ENCODE results near the gene MAN1B1. TPM values are rescaled to one million over a fixed set of nuclear protein-coding genes. Genes with fewer than 3 reads are reported as not detected.
"Not testable (repeated sequence)": the region's sequence is repeated elsewhere in the genome, so short reads cannot be mapped to it uniquely, and the experiment has no call there.

MAN1B1 gene
- total and polyA plus RNA-seq, 2 of the 8 experiments (the other 6 are each of a cell fraction or from before 2014, with no cell fraction given): 33.7 to 36.3 TPM

GRCh38 chr9:137135154-137135553 lies 48.4 kb downstream of the MAN1B1 start:
- not testable (repeated sequence) for H4K20me1 ChIP-seq (replicated peaks in 1 of 2; ENCODE audit: control insufficient read depth in 1 of 2, insufficient read depth in 2 of 2, low read length in 2 of 2); FAIRE-seq; H3K23me2 ChIP-seq (ENCODE audit: low read depth, low read length); H2BK120ac ChIP-seq (replicated peaks; ENCODE audit: low read depth, low read length); H3K9me3 ChIP-seq (ENCODE audit: insufficient read depth in 2 of 2, low read depth in 1 of 2, low read length in 1 of 2); H2BK5ac ChIP-seq (ENCODE audit: low read depth, low read length); H3K36me3 ChIP-seq (ENCODE audit: control insufficient read depth in 2 of 4, insufficient read depth in 4 of 4, low read length in 3 of 4); H3K79me1 ChIP-seq (ENCODE audit: low read depth, low read length); H2AFZ ChIP-seq (ENCODE audit: low read length); H3K14ac ChIP-seq (ENCODE audit: insufficient read length); H2BK12ac ChIP-seq (ENCODE audit: low read depth, low read length); H3K4me3 ChIP-seq (ENCODE audit: extremely low read depth in 1 of 4, insufficient read depth in 2 of 4, low read depth in 3 of 4, low read length in 4 of 4); H3K27ac ChIP-seq (ENCODE audit: low read depth, low read length); H3K79me2 ChIP-seq (ENCODE audit: control insufficient read depth in 1 of 2, insufficient read depth in 2 of 2, low read length in 2 of 2); H3K18ac ChIP-seq (ENCODE audit: extremely low read depth, low read length); H3K56ac ChIP-seq (replicated peaks; ENCODE audit: insufficient read length, low read depth, low read length); H2BK15ac ChIP-seq (ENCODE audit: low read length); H4K5ac ChIP-seq (ENCODE audit: insufficient read length, low read depth, low read length); H2BK20ac ChIP-seq (ENCODE audit: low read length); DNase-seq (ENCODE audit: low read depth in 1 of 2, low spot score in 2 of 2); H3K4me2 ChIP-seq (ENCODE audit: insufficient read depth in 1 of 2, low read depth in 2 of 2, low read length in 2 of 2); H3K23ac ChIP-seq (ENCODE audit: insufficient read length); H4K91ac ChIP-seq (replicated peaks; ENCODE audit: insufficient read length, low read length); H4K8ac ChIP-seq (ENCODE audit: extremely low read depth, insufficient read depth, low read length); H2AK5ac ChIP-seq (ENCODE audit: low read depth, low read length); H3K4ac ChIP-seq (replicated peaks; ENCODE audit: insufficient read length, low read depth, low read length); H3K9ac ChIP-seq (replicated peaks in 1 of 4; ENCODE audit: extremely low read depth in 1 of 4, low read depth in 3 of 4, low read length in 3 of 4)
- CTCF ChIA-PET (ENCODE audit: partially characterized antibody): interaction anchor here (1.1 to 1.5 kb wide), 4 partner anchors 15 to 42 kb away, joined by 4 to 5 read pairs (median 5); no protein-coding TSS in a partner anchor
- POLR2A ChIA-PET (ENCODE audit: partially characterized antibody): interaction anchor here (1.2 kb wide), 1 partner anchor 28 kb away, joined by 3 read pairs; no protein-coding TSS in a partner anchor
- H3K27me3 ChIP-seq (replicated peaks in 1 of 4; ENCODE audit: control insufficient read depth in 3 of 4, extremely low read depth in 1 of 4, insufficient read depth in 3 of 4, low read length in 3 of 4): peaks cover 20 to 46% (median 40%) of the 10 kb centered on the region in 4 experiments
- peaks cover 0 to 15% (median 11%) of the 10 kb centered on the region in 4 experiments; a peak in 6 of 7 replicates for H3K4me1 ChIP-seq (replicated peaks in 1 of 4; ENCODE audit: control insufficient read depth in 3 of 4, insufficient read depth in 4 of 4, low read length in 3 of 4)
- 85% methylated on average over 9 of the region's 9 CpGs; no CpG with 5 or more reads in 1 of the 2 experiments for WGBS, 2 experiments (ENCODE audit: extremely low coverage in 1 of 2, insufficient coverage in 1 of 2, insufficient read length in 1 of 2, insufficient replicate concordance in 2 of 2, low coverage in 1 of 2, low lambda C conversion rate in 2 of 2, missing lambda C conversion rate in 1 of 2)
